Chondrocyte (in vitro differentiated cells): Measurements from ENCODE around the gene RP9. TPM values are rescaled to one million over a fixed set of nuclear protein-coding genes. Genes with fewer than 3 reads are reported as not detected.

ENCODE experiments used
- DNase-seq: peaks from one replicate; pipeline ENCODE4 v3.0.0; 2021; ENCODE audit warnings: mixed read lengths, low spot score
- H3K27ac Mint-ChIP-seq: one replicate; pipeline ENCODE4 v1.8.0; 2021; ENCODE audit warnings: mild to moderate bottlenecking, moderate library complexity, mixed read lengths; ENCODE audit not compliant: unreplicated experiment
- H3K27me3 Mint-ChIP-seq: 2 replicates; pipeline ENCODE4 v1.8.0; 2021; ENCODE audit warnings: low read depth, mixed read lengths
- H3K36me3 Mint-ChIP-seq: 2 replicates; pipeline ENCODE4 v1.8.0; 2021; ENCODE audit warnings: low read depth, mixed read lengths
- H3K4me1 Mint-ChIP-seq: 2 replicates; pipeline ENCODE4 v1.8.0; 2021; ENCODE audit warnings: low read depth, mild to moderate bottlenecking, mixed read lengths
- H3K4me3 Mint-ChIP-seq: one replicate; pipeline ENCODE4 v1.8.0; 2021; ENCODE audit warnings: mild to moderate bottlenecking, moderate library complexity, mixed read lengths; ENCODE audit not compliant: unreplicated experiment
- H3K9me3 Mint-ChIP-seq: 2 replicates; pipeline ENCODE4 v1.8.0; 2021; ENCODE audit warnings: low read depth, mixed read lengths
- CTCF ChIP-seq: fragments of 200-600 bp; sonication (generic); IDR thresholded peaks from 2 replicates; pipeline ENCODE4 v1.5.0; 2021; ENCODE audit warnings: antibody characterized with exemption, mild to moderate bottlenecking, moderate library complexity
- total RNA-seq: library from RNA; stranded (reverse); gene quantifications from 3 replicates; pipeline ENCODE4 v1.2.1, GENCODE V29; 2021

The RP9 gene
- total RNA-seq, 1 donor from 2014 or later: 16.5 TPM

DNA sequence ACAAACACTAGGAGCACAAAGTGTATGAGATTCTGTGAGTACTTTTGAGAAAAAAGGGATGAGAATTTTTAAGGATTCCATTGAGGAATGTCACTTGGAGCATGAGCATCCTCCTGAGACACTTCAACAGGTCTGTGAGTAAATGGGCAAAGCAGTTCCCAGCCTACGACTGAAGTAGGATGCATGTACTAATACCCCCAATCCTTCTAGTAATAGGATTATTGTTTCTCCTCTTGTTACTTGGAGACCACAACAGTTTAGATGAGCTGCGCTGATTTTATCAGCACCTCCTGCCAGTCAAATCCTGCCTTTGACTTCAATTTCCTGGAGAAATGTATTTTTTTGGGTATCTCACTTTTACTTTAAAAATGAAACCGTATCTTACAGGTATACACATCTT, 21.0 kb upstream of the RP9 start:
- TF ChIP-seq CTCF: no peak
- Mint-ChIP-seq H3K4me3 (peak overlapping the region; percentile 98), H3K27ac (peak overlapping the region; percentile 82), H3K36me3 (no peaks in the 10 kb centered on the region), H3K9me3 (peaks cover under 1% of the 10 kb centered on the region), H3K4me1 (peaks cover 23% of the 10 kb centered on the region), H3K27me3 (no peaks in the 10 kb centered on the region)
- DNase-seq: no peak

GRCh38 chr7:33129806-33130153, 20.6 kb upstream of the RP9 start:
- H3K36me3 Mint-ChIP-seq: no peaks in the 10 kb centered on the region
- H3K27me3 Mint-ChIP-seq: no peaks in the 10 kb centered on the region
- no peak for TF ChIP-seq CTCF
- H3K4me1 Mint-ChIP-seq: peaks cover 23% of the 10 kb centered on the region
- no peaks in the 10 kb centered on the region for H3K9me3 Mint-ChIP-seq
- H3K4me3 Mint-ChIP-seq: peak overlapping the region; percentile 98
- H3K27ac Mint-ChIP-seq: peak overlapping the region; percentile 82
- no peak for DNase-seq

- Mint-ChIP-seq H3K9me3 (no peaks in the 10 kb centered on the region), H3K27me3 (no peaks in the 10 kb centered on the region), H3K4me1 (peaks cover 23% of the 10 kb centered on the region), H3K4me3 (peak within 1 kb of the TSS; percentile 98), H3K27ac (peak within 1 kb of the TSS; percentile 82), H3K36me3 (no peaks in the 10 kb centered on the region)
- TF ChIP-seq CTCF: peak; percentile 44
- DNase-seq: peak; percentile 96
These were observed 20.0 kb upstream of the RP9 start, which contains the start of gene BBS9 for GRCh38 chr7:33128990-33129805. BBS9 (plus strand) TSS chr7:33129564; CDS start chr7:33146253, 16,689 bp downstream.

DNA sequence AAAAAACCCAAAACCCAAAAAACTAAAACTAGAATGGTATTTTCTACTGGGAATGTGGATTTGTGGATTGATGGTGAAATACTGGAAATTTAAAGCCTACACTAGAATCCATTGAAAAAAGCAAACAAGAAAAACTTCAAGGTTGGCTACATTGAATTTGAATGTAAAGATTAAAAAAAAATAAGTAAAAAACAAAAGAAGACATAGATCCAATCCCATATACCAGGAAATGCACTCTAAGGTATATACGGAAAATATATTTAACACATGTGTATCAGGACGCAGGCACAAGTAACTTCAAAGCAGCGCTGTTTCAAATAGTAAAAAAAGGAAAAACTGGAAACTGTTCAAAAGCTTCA, 19.4 kb upstream of the RP9 start:
- no peak for TF ChIP-seq CTCF
- H3K4me3 Mint-ChIP-seq: peak overlapping the region; percentile 98
- H3K27me3 Mint-ChIP-seq: no peaks in the 10 kb centered on the region
- H3K4me1 Mint-ChIP-seq: peaks cover 23% of the 10 kb centered on the region
- no peaks in the 10 kb centered on the region for H3K36me3 Mint-ChIP-seq
- peak overlapping the region; percentile 65 for H3K27ac Mint-ChIP-seq
- H3K9me3 Mint-ChIP-seq: no peaks in the 10 kb centered on the region
- DNase-seq: no peak

DNA sequence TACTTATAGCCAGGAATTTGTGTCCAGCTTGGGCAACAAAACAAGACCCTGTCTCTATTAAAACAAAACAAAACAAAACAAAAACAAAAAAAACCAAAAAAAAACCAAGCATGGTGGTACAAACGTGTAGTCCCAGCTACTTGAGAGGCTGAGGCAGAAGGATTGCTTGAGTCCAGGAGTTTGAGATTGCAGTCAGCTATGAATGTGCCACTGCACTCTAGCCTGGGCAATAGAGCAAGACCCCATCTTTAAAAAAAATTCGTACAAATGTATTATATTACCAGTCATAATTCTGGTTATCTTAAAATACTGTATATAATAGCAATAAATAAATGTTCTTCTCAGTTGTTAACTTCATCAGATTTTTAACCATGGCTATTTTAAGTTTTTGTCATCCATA, 17.9 kb upstream of the RP9 start:
- Mint-ChIP-seq H3K9me3 (no peaks in the 10 kb centered on the region), H3K27me3 (no peaks in the 10 kb centered on the region), H3K4me1 (peaks cover 22% of the 10 kb centered on the region), H3K36me3 (no peaks in the 10 kb centered on the region), H3K27ac (no peak overlapping the region), H3K4me3 (no peak overlapping the region)
- DNase-seq: no peak
- TF ChIP-seq CTCF: no peak
